ENCODE data around the gene PNKD. TPM values are rescaled to one million over a fixed set of nuclear protein-coding genes. Genes with fewer than 3 reads are reported as not detected.

PNKD gene
- total RNA-seq, 2 donors from 2014 or later, result 103 to 145 TPM

GRCh38 chr2:218295029-218295428 lies 24.7 kb downstream of the PNKD start:
- Histone ChIP-seq H3K4me1 (replicated peaks) (peaks cover 25% of the 10 kb centered on the region), H3K9me3 (no peaks in the 10 kb centered on the region), H3K36me3 (no peaks in the 10 kb centered on the region), H3K27me3 (replicated peaks; ENCODE audit: insufficient read depth) (no peaks in the 10 kb centered on the region), H3K4me3 (no peak overlapping the region), H3K27ac (peak overlapping the region; percentile 77 to 96)
- peak; percentile 75 for DNase-seq (ENCODE audit: low spot score)
- intact Hi-C loops (cut with DNase I), result loop anchor here (10.0 kb wide), 1 partner anchor 170 kb away; no protein-coding TSS in a partner anchor
- TF ChIP-seq CTCF (IDR thresholded peaks at IDR 0.05) (no peak), POLR2AphosphoS5 (IDR thresholded peaks at IDR 0.05) (peak; percentile 86)
- WGBS, result 36% methylated on average over 7 of the region's 7 CpGs

GRCh38 chr2:218296200-218296599 lies 25.9 kb downstream of the PNKD start:
- H3K27me3 ChIP-seq (replicated peaks; ENCODE audit: insufficient read depth), result no peaks in the 10 kb centered on the region
- TF ChIP-seq CTCF (IDR thresholded peaks at IDR 0.05) (no peak), POLR2A (IDR thresholded peaks at IDR 0.05) (no peak), POLR2AphosphoS5 (IDR thresholded peaks at IDR 0.05) (no peak)
- H3K36me3 ChIP-seq, result no peaks in the 10 kb centered on the region
- 76% methylated on average over 1 of the region's 1 CpG for WGBS
- no peak for DNase-seq (ENCODE audit: low spot score)
- H3K27ac ChIP-seq, result peak overlapping the region; percentile 77 to 96
- no peak overlapping the region for H3K4me3 ChIP-seq
- H3K4me1 ChIP-seq (replicated peaks), result peaks cover 19% of the 10 kb centered on the region
- intact Hi-C loops (cut with DNase I), result loop anchor here (10.0 kb wide), 1 partner anchor 169 kb away; no protein-coding TSS in a partner anchor
- H3K9me3 ChIP-seq, result no peaks in the 10 kb centered on the region

- 87% methylated on average over 7 of the region's 7 CpGs for WGBS
- Histone ChIP-seq H3K4me3 (no peak overlapping the region), H3K27me3 (replicated peaks; ENCODE audit: insufficient read depth) (no peaks in the 10 kb centered on the region), H3K4me1 (replicated peaks) (peaks cover 19% of the 10 kb centered on the region), H3K9me3 (no peaks in the 10 kb centered on the region), H3K27ac (peak overlapping the region; percentile 38 to 77), H3K36me3 (no peaks in the 10 kb centered on the region)
- intact Hi-C loops (cut with DNase I), result loop anchor here (10.0 kb wide), 1 partner anchor 168 kb away; no protein-coding TSS in a partner anchor
- no peak for DNase-seq (ENCODE audit: low spot score)
- no peak for TF ChIP-seq POLR2A (IDR thresholded peaks at IDR 0.05)
- no peak for TF ChIP-seq CTCF (IDR thresholded peaks at IDR 0.05)
Measured at GRCh38 chr2:218296847-218297246, 26.5 kb downstream of the PNKD start.

- Histone ChIP-seq H3K27me3 (replicated peaks; ENCODE audit: insufficient read depth) (no peaks in the 10 kb centered on the region), H3K36me3 (no peaks in the 10 kb centered on the region), H3K27ac (peak overlapping the region; percentile 52 to 77), H3K9me3 (no peaks in the 10 kb centered on the region), H3K4me3 (no peak overlapping the region), H3K4me1 (replicated peaks) (peaks cover 17% of the 10 kb centered on the region)
- no peak for TF ChIP-seq CTCF (IDR thresholded peaks at IDR 0.05)
- no peak for TF ChIP-seq POLR2A (IDR thresholded peaks at IDR 0.05)
- TF ChIP-seq POLR2AphosphoS5 (IDR thresholded peaks at IDR 0.05), result no peak
- WGBS, result 58% methylated on average over 6 of the region's 6 CpGs
- DNase-seq (ENCODE audit: low spot score), result no peak
- intact Hi-C loops (cut with DNase I), result loop anchor here (10.0 kb wide), 1 partner anchor 166 kb away; no protein-coding TSS in a partner anchor
Measured at GRCh38 chr2:218298314-218298875, 28.1 kb downstream of the PNKD start.

GRCh38 chr2:218300141-218300540 lies 29.8 kb downstream of the PNKD start:
- no peak overlapping the region for H3K27ac ChIP-seq
- no peaks in the 10 kb centered on the region for H3K36me3 ChIP-seq
- H3K27me3 ChIP-seq (replicated peaks; ENCODE audit: insufficient read depth), result no peaks in the 10 kb centered on the region
- H3K4me1 ChIP-seq (replicated peaks), result peaks cover 4% of the 10 kb centered on the region
- H3K9me3 ChIP-seq, result no peaks in the 10 kb centered on the region
- WGBS, result 87% methylated on average over 4 of the region's 4 CpGs
- no peak for DNase-seq (ENCODE audit: low spot score)
- TF ChIP-seq CTCF (IDR thresholded peaks at IDR 0.05) (no peak), POLR2A (IDR thresholded peaks at IDR 0.05) (no peak), POLR2AphosphoS5 (IDR thresholded peaks at IDR 0.05) (no peak)
- no peak overlapping the region for H3K4me3 ChIP-seq
- intact Hi-C loops (cut with DNase I), result loop anchor here (5.0 kb wide), 1 partner anchor 57 kb away; the partner anchor contains the start of gene CATIP
